ENCODE results near the gene CAND2. TPM values are rescaled to one million over a fixed set of nuclear protein-coding genes. Genes with fewer than 3 reads are reported as not detected.

CAND2 gene
- polyA plus RNA-seq, 1 of the 3 experiments (the other 2 are of a cell fraction) = 1.5 TPM

- H3K4me2 ChIP-seq = 0 out of 2 replicates have a peak overlapping the region, but pooled peaks have one; percentile 6
- peaks cover 0 to 12% of the 10 kb centered on the region in 2 experiments; a peak in 1 of 4 replicates for H3K4me1 ChIP-seq (ENCODE audit: control insufficient read depth in 1 of 2, insufficient read depth in 2 of 2, low read depth in 1 of 2, low read length in 1 of 2)
- ChIA-PET POLR2A (interaction anchor here (0.6 kb wide), 1 partner anchor 61 kb away, joined by 3 read pairs; no protein-coding TSS in a partner anchor), CTCF (interaction anchor here (0.6 to 13.3 kb wide), 27 partner anchors 9 to 225 kb away, joined by 3 to 150 read pairs (median 4); no protein-coding TSS in a partner anchor)
- H3F3A ChIP-seq (replicated peaks; ENCODE audit: insufficient read depth) = no peaks in the 10 kb centered on the region
- H3K36me3 ChIP-seq (replicated peaks in 1 of 2; ENCODE audit: control insufficient read depth in 1 of 2, insufficient read depth in 2 of 2, low read length in 1 of 2) = no peaks in the 10 kb centered on the region
- H2AFZ ChIP-seq (ENCODE audit: low read depth) = no peak overlapping the region
- no peak overlapping the region for H3K9ac ChIP-seq
- no peaks in the 10 kb centered on the region for H3K79me2 ChIP-seq (ENCODE audit: insufficient read depth)
- 63% methylated on average over 33 of the region's 45 CpGs for WGBS (ENCODE audit: low lambda C conversion rate)
- peak; percentile 89 for DNase-seq
- H3K9me3 ChIP-seq = no peaks in the 10 kb centered on the region
- TF ChIP-seq CHD2 (IDR thresholded peaks at IDR 0.05; ENCODE audit: low read length, partially characterized antibody) = peak; percentile 31
- TF ChIP-seq CTCF (IDR thresholded peaks at IDR 0.05) = peak; percentile 84
- TF ChIP-seq RAD21 (IDR thresholded peaks at IDR 0.05; ENCODE audit: low read length) = peak; percentile 94
- peak; percentile 17; the same call in 1 of the 2 replicates for TF ChIP-seq RFX5 (IDR thresholded peaks at IDR 0.05; ENCODE audit: low read length)
- TF ChIP-seq EP300 (IDR thresholded peaks at IDR 0.05; ENCODE audit: borderline replicate concordance in 1 of 2, low read depth in 1 of 2, low read length in 1 of 2) = no peak
- peak; percentile 97 for TF ChIP-seq SMC3 (IDR thresholded peaks at IDR 0.05; ENCODE audit: low read depth, low read length)
- H3K27ac ChIP-seq (ENCODE audit: low read depth in 2 of 2, low read length in 1 of 2) = no peak overlapping the region
- H3K9me2 ChIP-seq = no peaks in the 10 kb centered on the region
- peak overlapping the region in 1 of 2 experiments; percentile 10; a peak in 1 of 4 replicates for H3K4me3 ChIP-seq (ENCODE audit: low read depth in 2 of 2, low read length in 1 of 2)
- no peaks in the 10 kb centered on the region for H4K20me1 ChIP-seq (ENCODE audit: insufficient read depth)
- no peaks in the 10 kb centered on the region for H3K27me3 ChIP-seq (ENCODE audit: insufficient read depth)
These were observed 71.9 kb downstream of the CAND2 start for GRCh38 chr3:12868039-12869034.

GRCh38 chr3:12869035-12869621 is 72.6 kb downstream of the CAND2 start:
- peak; percentile 81 for DNase-seq
- CTCF ChIA-PET = interaction anchor here (0.7 to 13.3 kb wide), 14 partner anchors 9 to 131 kb away, joined by 3 to 150 read pairs (median 4); no protein-coding TSS in a partner anchor
- Histone ChIP-seq H3K4me2 (no peak overlapping the region), H3K4me1 (ENCODE audit: control insufficient read depth in 1 of 2, insufficient read depth in 2 of 2, low read depth in 1 of 2, low read length in 1 of 2) (peaks cover 0 to 12% of the 10 kb centered on the region in 2 experiments; a peak in 1 of 4 replicates), H3K9me3 (no peaks in the 10 kb centered on the region), H3K9ac (no peak overlapping the region), H3K36me3 (replicated peaks in 1 of 2; ENCODE audit: control insufficient read depth in 1 of 2, insufficient read depth in 2 of 2, low read length in 1 of 2) (no peaks in the 10 kb centered on the region), H3K27ac (ENCODE audit: low read depth in 2 of 2, low read length in 1 of 2) (no peak overlapping the region), H3K27me3 (ENCODE audit: insufficient read depth) (no peaks in the 10 kb centered on the region), H2AFZ (ENCODE audit: low read depth) (no peak overlapping the region), H3K9me2 (no peaks in the 10 kb centered on the region), H3F3A (replicated peaks; ENCODE audit: insufficient read depth) (no peaks in the 10 kb centered on the region), H3K4me3 (ENCODE audit: low read depth in 2 of 2, low read length in 1 of 2) (no peak overlapping the region), H4K20me1 (ENCODE audit: insufficient read depth) (no peaks in the 10 kb centered on the region), H3K79me2 (ENCODE audit: insufficient read depth) (no peaks in the 10 kb centered on the region)
- POLR2A ChIA-PET = no interaction called here
- TF ChIP-seq REST (IDR thresholded peaks at IDR 0.05; ENCODE audit: low read depth, low read length) (no peak), TCF12 (IDR thresholded peaks at IDR 0.05) (no peak), CHD2 (IDR thresholded peaks at IDR 0.05; ENCODE audit: low read length, partially characterized antibody) (no peak), CTCF (IDR thresholded peaks at IDR 0.05) (no peak)
- WGBS (ENCODE audit: low lambda C conversion rate) = 26% methylated on average over 19 of the region's 28 CpGs
